NCI-H1048 (cell line): ENCODE data around the gene UTF1.
"Not testable (repeated sequence)": the region's sequence is repeated elsewhere in the genome, so short reads cannot be mapped to it uniquely, and the experiment has no call there.

Experiments used
- DNase-seq: peaks from one replicate; lab custom pipeline; 2025; lab: John Stamatoyannopoulos, UW

UTF1 gene

GRCh38 chr10:133265052-133265451 lies 35.0 kb downstream of the UTF1 start:
- not testable (repeated sequence) for DNase-seq

- no peak for DNase-seq
These were observed 36.2 kb downstream of the UTF1 start for GRCh38 chr10:133266056-133266795.

- no peak for DNase-seq
These were observed 37.3 kb downstream of the UTF1 start for GRCh38 chr10:133267293-133267692.

GRCh38 chr10:133267829-133268228 lies 37.8 kb downstream of the UTF1 start:
- DNase-seq = no peak

GRCh38 chr10:133268532-133268931 lies 38.5 kb downstream of the UTF1 start:
- DNase-seq = no peak

- DNase-seq = no peak
These were observed 39.4 kb downstream of the UTF1 start for GRCh38 chr10:133269367-133269766.

GRCh38 chr10:133270204-133270603 lies 40.2 kb downstream of the UTF1 start:
- DNase-seq = no peak

GRCh38 chr10:133270773-133271297 lies 40.8 kb downstream of the UTF1 start:
- no peak for DNase-seq

- no peak for DNase-seq
These were observed 41.7 kb downstream of the UTF1 start for GRCh38 chr10:133271521-133272300.

GRCh38 chr10:133272301-133272963 lies 42.4 kb downstream of the UTF1 start:
- no peak for DNase-seq

GRCh38 chr10:133272964-133273420 lies 43.0 kb downstream of the UTF1 start:
- DNase-seq = no peak

- no peak for DNase-seq
These were observed 43.6 kb downstream of the UTF1 start for GRCh38 chr10:133273534-133274143.

- no peak for DNase-seq
These were observed 45.0 kb downstream of the UTF1 start for GRCh38 chr10:133274751-133275683.

- no peak for DNase-seq
These were observed 45.7 kb downstream of the UTF1 start for GRCh38 chr10:133275684-133276092.

- no peak for DNase-seq
These were observed 46.0 kb downstream of the UTF1 start for GRCh38 chr10:133276100-133276434.

GRCh38 chr10:133276435-133277201 lies 46.6 kb downstream of the UTF1 start, which contains the start of gene ADAM8:
TSS of gene ADAM8 (minus strand) at chr10:133276868. CDS start at chr10:133276817, 51 bp downstream.
- no peak for DNase-seq

GRCh38 chr10:133277277-133277992 lies 47.4 kb downstream of the UTF1 start:
- no peak for DNase-seq

GRCh38 chr10:133277993-133278576 lies 48.1 kb downstream of the UTF1 start:
- DNase-seq = no peak
